Heart right ventricle (tissue), 16 donors: ENCODE data around the gene TGFBR3L. TPM values are rescaled to one million over a fixed set of nuclear protein-coding genes. Genes with fewer than 3 reads are reported as not detected.

ENCODE experiments used
- ATAC-seq, 8 donors: fragments of 200-7000 bp; cut with Tn5 transposase; one replicate each; pipeline ENCODE4 v1.9.1; 2020; ENCODE audit warnings: mild to moderate bottlenecking in 8 of 8, moderate library complexity in 8 of 8, moderate number of reproducible peaks in 1 of 8
- DNase-seq, 2 donors: peaks; one replicate each; pipeline ENCODE4 v3.0.0-alpha.2; 2020
- H3K27ac ChIP-seq, 10 donors: fragments of 200-600 bp; sonication (generic) in 2 of 10; one replicate each; pipeline versions ENCODE4 v1.5.0 to v1.8.0; 2020 to 2022; ENCODE audit warnings: mild to moderate bottlenecking in 3 of 10
- H3K27me3 ChIP-seq, 7 donors: fragments of 200-600 bp; one replicate each; pipeline ENCODE4 v1.8.0; 2021 to 2022; ENCODE audit warnings: mild to moderate bottlenecking in 2 of 7
- H3K36me3 ChIP-seq, 9 donors: fragments of 200-600 bp; sonication (generic) in 1 of 9; one replicate each; pipeline versions ENCODE4 v1.5.0 to v1.8.0; 2020 to 2022; ENCODE audit warnings: mild to moderate bottlenecking in 2 of 9
- H3K4me1 ChIP-seq, 9 donors: fragments of 200-600 bp; sonication (generic) in 1 of 9; one replicate each; pipeline versions ENCODE4 v1.5.0 to v1.8.0; 2020 to 2022; ENCODE audit warnings: mild to moderate bottlenecking in 4 of 9
- H3K4me3 ChIP-seq, 10 donors: fragments of 200-600 bp; sonication (generic) in 2 of 10; one replicate each; pipeline versions ENCODE4 v1.5.0 to v1.8.0; 2020 to 2022; ENCODE audit warnings: mild to moderate bottlenecking in 7 of 10, moderate library complexity in 2 of 10
- H3K9me3 ChIP-seq, 11 donors: fragments of 200-600 bp in 10 of 11; sonication (generic) in 2 of 11; one replicate each; pipeline versions ENCODE4 v1.5.0 to v1.8.0; 2013 to 2022; ENCODE audit warnings: mild to moderate bottlenecking in 2 of 11, control low read depth in 1 of 11, moderate library complexity in 1 of 11
- CTCF ChIP-seq, 9 donors: fragments of 200-600 bp; sonication (generic) in 2 of 9; IDR thresholded peaks; one replicate each; pipeline versions ENCODE4 v1.5.0 to v1.8.0; 2021 to 2022; ENCODE audit warnings: antibody characterized with exemption in 9 of 9, mild to moderate bottlenecking in 5 of 9, moderate library complexity in 1 of 9
- WGBS, 2 donors: extraction: QIAGEN DNeasy Blood & Tissue Kit; methylation state at CpG; one replicate each; pipeline ENCODE4 v1.1.7; 2013; ENCODE audit warnings: inconsistent platforms in 1 of 2; 5-methylcytosine and 5-hydroxymethylcytosine counted together
- intact Hi-C, 10 donors: fragments of 100-400 bp; cut with DNase I; formaldehyde crosslinking; loops; one replicate each; pipeline versions ENCODE4 v1.11.1 to v1.14.2; 2022
- polyA plus RNA-seq, 2 donors: library from polyadenylated mRNA; stranded (reverse); fragments of 200-250 nt; gene quantifications; one replicate each; pipeline ENCODE4 v1.2.3, GENCODE V29; 2013
- total RNA-seq, 10 donors: library from RNA; stranded (reverse); fragmentation: NEBNext Ultra II Directional in 3 of 10; extraction: Animal tissue kit (Norgen Biotek cat#: 25700) in 3 of 10; gene quantifications; one replicate each; pipeline versions ENCODE4 v1.2.1 to v1.2.4, GENCODE V29; 2021 to 2023
- donor health status: Arrhythmogenic right ventricular cardiomyopathy.
- donor health status: ischemic (EF 13 %, LVEDD 7.1; RV severe dilation, severe dysfunction).
- donor health status: healthy with polysubstance abuse.
- donor health status: DM: no; HTN: yes; CAD: no.
- donor health status: DM: no; HTN: no; CAD: no.
- donor health status: ischemic (EF 25% LVEDD 6.9; RV normal size, moderate dysfunction).
- donor health status: ischemic (EF 25% LVEDD 5.7; RV mildly dilated, moderate dysfunction).
- donor health status: healthy.
- donor health status: DM: yes; HTN: yes; CAD: no.
- donor health status: Ischemic cardiomyopathy.
- donor health status: ischemic (EF 35%, LVEDD 5.7; RV mildly dilated, moderate dysfunction).
- donor health status: nonischemic (EF 11% LVEDD 7.7; RV severe dilation, severe dysfunction).
- donor health status: DM: yes; HTN: yes; CAD: no.
- donor health status: PGD.
- donor health status: ischemic (EF 29% LVEDD 5.4; RV normal size, mild dysfunction).
- donor health status: nonischemic (EF 23%, LVEDD 6.1; RV moderate dilation, normal function).

TGFBR3L gene
- total and polyA plus RNA-seq, 12 donors: 1.1 to 11.6 (median 4.1) TPM

GRCh38 chr19:7867092-7867844 lies 47.4 kb upstream of the TGFBR3L start:
- Histone ChIP-seq H3K27ac (no peak overlapping the region), H3K36me3 (peaks cover 0 to 10% (median 0%) of the 10 kb centered on the region in 9 donors), H3K9me3 (no peaks in the 10 kb centered on the region), H3K27me3 (peaks cover 5 to 67% (median 47%) of the 10 kb centered on the region in 7 donors), H3K4me1 (peaks cover 8 to 39% (median 31%) of the 10 kb centered on the region in 9 donors), H3K4me3 (no peak overlapping the region)
- intact Hi-C loops: no loop called here
- WGBS, 2 donors: 84 to 85% methylated on average over 9 of the region's 9 CpGs
- DNase-seq (no peak), ATAC-seq (no peak)
- no peak for TF ChIP-seq CTCF (IDR thresholded peaks at IDR 0.05)

- ATAC-seq: no peak
- no peak for TF ChIP-seq CTCF (IDR thresholded peaks at IDR 0.05)
- Histone ChIP-seq H3K4me1 (peaks cover 8 to 43% (median 31%) of the 10 kb centered on the region in 9 donors), H3K27me3 (peaks cover 10 to 67% (median 54%) of the 10 kb centered on the region in 7 donors), H3K36me3 (peaks cover 0 to 8% (median 0%) of the 10 kb centered on the region in 9 donors), H3K9me3 (no peaks in the 10 kb centered on the region), H3K27ac (no peak overlapping the region), H3K4me3 (peak overlapping the region in 7 of 10 donors; percentile 36 to 56 (median 46))
- intact Hi-C loops: no loop called here
- DNase-seq: no peak
- 7 to 22% methylated on average over 21 of the region's 21 CpGs for WGBS, 2 donors
Measured at GRCh38 chr19:7868326-7868670, 46.3 kb upstream of the TGFBR3L start.

GRCh38 chr19:7868671-7869452 lies 45.8 kb upstream of the TGFBR3L start:
- intact Hi-C loops: no loop called here
- peaks cover 0 to 3% (median 0%) of the 10 kb centered on the region in 9 donors for H3K36me3 ChIP-seq
- ATAC-seq (peak in 7 of 8 donors; percentile 35 to 84 (median 59)), DNase-seq (peak; percentile 53 to 69)
- peaks cover 8 to 49% (median 35%) of the 10 kb centered on the region in 9 donors for H3K4me1 ChIP-seq
- TF ChIP-seq CTCF (IDR thresholded peaks at IDR 0.05): peak; percentile 61 to 88 (median 80)
- 1 to 2% methylated on average over 49 to 67 of the region's 67 CpGs for WGBS, 2 donors
- peak overlapping the region; percentile 23 to 56 (median 46) for H3K4me3 ChIP-seq
- H3K27me3 ChIP-seq: peaks cover 6 to 67% (median 59%) of the 10 kb centered on the region in 7 donors
- H3K9me3 ChIP-seq: no peaks in the 10 kb centered on the region
- peak overlapping the region in 3 of 10 donors; percentile 20 to 50 (median 28) for H3K27ac ChIP-seq

- DNase-seq: peak; percentile 30 to 66
- ATAC-seq: peak; percentile 12 to 59 (median 27)
- H3K27me3 ChIP-seq: peaks cover 6 to 67% (median 56%) of the 10 kb centered on the region in 7 donors
- H3K9me3 ChIP-seq: no peaks in the 10 kb centered on the region
- 2 to 4% methylated on average over 42 to 47 of the region's 47 CpGs for WGBS, 2 donors
- H3K4me3 ChIP-seq: peak overlapping the region; percentile 23 to 56 (median 46)
- H3K36me3 ChIP-seq: no peaks in the 10 kb centered on the region
- H3K27ac ChIP-seq: peak overlapping the region in 4 of 10 donors; percentile 19 to 50 (median 24)
- intact Hi-C loops: no loop called here
- peak in 4 of 9 donors; percentile 1 to 41 (median 21) for TF ChIP-seq CTCF (IDR thresholded peaks at IDR 0.05)
- peaks cover 8 to 53% (median 38%) of the 10 kb centered on the region in 9 donors for H3K4me1 ChIP-seq
Measured at GRCh38 chr19:7869453-7869909, 45.1 kb upstream of the TGFBR3L start.
